ENCODE data around the gene RP9.

DNA sequence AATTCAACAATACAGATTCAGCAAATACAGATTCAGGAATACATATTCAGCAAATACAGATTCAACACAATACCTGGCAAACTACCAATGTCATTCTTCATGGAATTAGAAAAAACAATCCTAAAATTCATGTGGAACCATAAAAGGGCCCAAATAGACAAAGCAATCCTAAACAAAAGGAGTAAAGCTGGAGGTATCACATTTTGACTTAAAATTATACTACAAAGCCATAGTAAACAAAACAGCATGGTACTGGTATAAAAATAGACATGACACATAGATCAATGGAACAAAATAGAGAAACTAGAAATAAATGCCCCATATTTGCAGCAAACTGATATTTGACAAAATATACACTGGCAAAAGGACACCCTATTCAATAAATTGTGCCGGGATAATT is 43.2 kb downstream of the RP9 start:
- no peak for TF ChIP-seq POLR2A (IDR thresholded peaks at IDR 0.05; ENCODE audit: low read length)
- no peak for TF ChIP-seq RAD21 (conservative IDR thresholded peaks at IDR 0.05 in 1 of 2, IDR thresholded peaks at IDR 0.05 in 1 of 2)
- no peak for TF ChIP-seq SMC3 (IDR thresholded peaks at IDR 0.05)
- TF ChIP-seq CTCF (IDR thresholded peaks at IDR 0.05): no peak
- TF ChIP-seq ZFP36 (IDR thresholded peaks at IDR 0.05; ENCODE audit: borderline replicate concordance, partially characterized antibody): no peak
- TF ChIP-seq MAFK (IDR thresholded peaks at IDR 0.05; ENCODE audit: partially characterized antibody): no peak
- no peak for TF ChIP-seq JUN (IDR thresholded peaks at IDR 0.05)
- no peak for TF ChIP-seq ELK1 (IDR thresholded peaks at IDR 0.05; ENCODE audit: low read depth, low read length)
- TF ChIP-seq JUNB (IDR thresholded peaks at IDR 0.05): no peak
- no peak for TF ChIP-seq CHD2 (IDR thresholded peaks at IDR 0.05; ENCODE audit: low read length, partially characterized antibody)
- no peak for TF ChIP-seq RCOR1 (IDR thresholded peaks at IDR 0.05; ENCODE audit: low read depth, low read length)

All from A549 (cell line).